HAP-1 (cell line): ENCODE results near the gene SLFN5.
"Not testable (repeated sequence)": the region's sequence is repeated elsewhere in the genome, so short reads cannot be mapped to it uniquely, and the experiment has no call there.

Experiments
- DNase-seq, 2 experiments: peaks; one replicate each; pipeline ENCODE4 v3.0.0-alpha.2; 2016 to 2020; ENCODE audit warnings: low spot score in 2 of 2
- H3K27me3 ChIP-seq: fragments of 250-450 bp; sonication (Bioruptor Pico); 2 replicates; pipeline ENCODE4 v1.5.1; 2020; ENCODE audit warnings: low read depth, mild to moderate bottlenecking, moderate library complexity
- H3K36me3 ChIP-seq: fragments of 250-450 bp; sonication (Bioruptor Pico); replicated peaks from 2 replicates; pipeline ENCODE4 v1.5.1; 2020; ENCODE audit warnings: mild to moderate bottlenecking
- H3K4me1 ChIP-seq: fragments of 250-450 bp; sonication (Bioruptor Pico); 2 replicates; pipeline ENCODE4 v1.5.1; 2020; ENCODE audit warnings: mild to moderate bottlenecking
- H3K4me3 ChIP-seq: fragments of 250-450 bp; sonication (Bioruptor Pico); 2 replicates; pipeline ENCODE4 v1.5.1; 2020; ENCODE audit warnings: mild to moderate bottlenecking, moderate library complexity
- H3K9me3 ChIP-seq: fragments of 250-450 bp; sonication (Bioruptor Pico); 2 replicates; pipeline ENCODE4 v1.5.1; 2020; ENCODE audit warnings: mild to moderate bottlenecking, moderate library complexity
- in situ Hi-C: fragments of 300-500 bp; cut with MboI; formaldehyde crosslinking; loops from 3 replicates; pipeline ENCODE4 v1.14.3; 2020; ENCODE audit warnings: low sequenced_read_pairs, inconsistent platforms, mixed read lengths

Gene SLFN5

DNA sequence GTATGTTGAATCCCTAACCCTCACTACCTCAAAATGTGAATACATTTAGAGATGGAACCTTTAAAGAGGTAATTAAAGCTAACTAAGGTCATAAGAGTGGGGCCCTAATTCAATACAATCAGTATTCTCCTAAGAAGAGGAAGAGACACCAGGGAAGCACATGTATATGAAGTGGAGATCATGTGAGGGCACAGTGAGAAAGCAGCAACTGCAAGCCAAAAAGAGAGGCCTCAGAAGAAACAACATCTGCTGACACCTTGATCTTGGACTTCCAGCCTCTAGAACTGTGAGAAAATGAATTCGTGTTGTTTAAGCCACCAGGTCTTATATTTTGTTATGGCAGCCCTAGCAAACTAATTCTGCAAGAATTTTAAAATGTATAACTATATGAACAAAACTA lies 13.2 kb upstream of the SLFN5 start:
- no peak overlapping the region for H3K4me3 ChIP-seq
- no peak for DNase-seq

DNA sequence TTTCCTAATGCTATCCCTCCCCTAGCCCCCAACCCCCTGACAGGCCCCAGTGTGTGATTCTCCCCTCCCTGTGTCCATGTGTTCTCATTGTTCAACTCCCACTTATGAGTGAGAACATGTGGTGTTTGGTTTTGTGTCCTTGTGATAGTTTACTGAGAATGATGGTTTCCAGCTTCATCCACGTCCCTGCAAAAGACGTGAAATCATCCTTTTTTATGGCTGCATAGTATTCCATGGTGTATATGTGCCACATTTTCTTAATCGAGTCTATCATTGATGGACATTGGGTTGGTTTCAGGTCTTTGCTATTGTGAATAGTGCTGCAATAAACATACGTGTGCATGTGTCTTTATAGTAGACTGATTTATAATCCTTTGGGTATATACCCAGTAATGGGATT lies 8.6 kb upstream of the SLFN5 start:
- in situ Hi-C loops = not testable (repeated sequence)

More for the DNA sequence above, 13.2 kb upstream of the SLFN5 start:
- H3K36me3 ChIP-seq = no peaks in the 10 kb centered on the region
- no peaks in the 10 kb centered on the region for H3K9me3 ChIP-seq
- no peaks in the 10 kb centered on the region for H3K4me1 ChIP-seq
- peaks cover 11% of the 10 kb centered on the region for H3K27me3 ChIP-seq
- in situ Hi-C loops = no loop called here

DNA sequence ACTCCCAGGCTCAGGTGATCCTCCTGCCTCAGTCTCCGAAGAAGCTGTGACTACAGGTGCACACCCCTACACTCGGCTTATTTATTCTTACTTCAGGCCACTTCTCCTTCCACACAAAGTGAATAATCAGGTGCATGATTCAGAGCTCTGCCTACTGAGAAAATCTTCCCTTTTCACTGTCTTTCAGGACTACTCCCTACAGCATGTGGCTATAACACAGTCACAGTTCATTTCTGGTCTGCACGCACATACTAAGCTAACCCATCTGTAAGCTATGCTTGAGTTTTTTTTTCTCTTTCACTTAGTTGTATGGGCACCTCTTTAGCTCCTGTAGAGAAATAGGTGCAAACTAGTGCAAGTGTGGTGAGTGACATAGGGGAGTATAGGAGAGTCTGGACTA lies 7.6 kb upstream of the SLFN5 start:
- DNase-seq = no peak
- Histone ChIP-seq H3K4me1 (no peaks in the 10 kb centered on the region), H3K36me3 (no peaks in the 10 kb centered on the region), H3K9me3 (no peaks in the 10 kb centered on the region), H3K4me3 (no peak overlapping the region), H3K27me3 (peaks cover 9% of the 10 kb centered on the region; the same call in 1 of the 2 replicates)
- in situ Hi-C loops = no loop called here

More for the DNA sequence above, 8.6 kb upstream of the SLFN5 start:
- not testable (repeated sequence) for H3K9me3 ChIP-seq, H3K4me1 ChIP-seq, H3K36me3 ChIP-seq, DNase-seq, H3K27me3 ChIP-seq, H3K4me3 ChIP-seq

DNA sequence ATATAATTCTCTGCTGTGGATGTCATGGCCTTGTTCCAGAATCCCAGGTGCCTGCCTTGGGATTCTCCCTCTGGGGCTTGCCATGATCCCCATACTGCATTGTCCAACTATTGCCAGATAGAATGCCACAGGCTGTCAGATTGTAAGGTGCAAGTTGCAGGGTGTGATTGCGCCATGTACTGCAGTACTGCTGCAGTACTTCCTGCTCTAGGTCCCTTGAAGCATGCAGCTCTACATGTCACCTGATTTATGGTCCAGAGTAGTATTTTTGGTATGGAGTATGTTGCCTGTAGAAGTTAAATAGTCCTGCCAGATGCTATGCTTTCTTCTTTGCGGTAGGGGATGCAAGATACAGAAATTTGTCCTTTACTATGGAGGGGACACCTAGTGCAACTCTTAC lies 7.0 kb upstream of the SLFN5 start:
- Histone ChIP-seq H3K4me1 (no peaks in the 10 kb centered on the region), H3K4me3 (no peak overlapping the region), H3K36me3 (no peaks in the 10 kb centered on the region), H3K9me3 (no peaks in the 10 kb centered on the region), H3K27me3 (peaks cover 9% of the 10 kb centered on the region; the same call in 1 of the 2 replicates)
- DNase-seq = no peak
- in situ Hi-C loops = no loop called here

DNA sequence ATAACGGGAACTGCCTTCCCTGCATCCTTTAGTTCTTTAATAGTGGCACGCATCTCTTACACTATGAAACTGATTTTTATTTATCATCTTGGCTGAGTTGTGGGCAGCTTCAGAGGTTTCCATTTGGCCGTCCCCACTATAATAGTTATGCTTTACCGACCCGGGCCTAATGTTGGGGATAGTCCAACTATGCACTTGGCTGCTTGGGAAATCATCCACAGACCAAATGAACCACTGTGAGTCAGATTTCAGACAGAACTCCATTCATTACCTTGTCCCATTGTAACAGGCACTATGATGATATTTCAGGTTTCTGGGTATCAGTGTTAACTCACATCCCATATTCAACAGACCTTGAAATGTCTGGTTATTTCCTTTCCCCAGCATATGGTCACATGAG lies 6.1 kb upstream of the SLFN5 start:
- no peak for DNase-seq
- Histone ChIP-seq H3K36me3 (no peaks in the 10 kb centered on the region), H3K4me1 (no peaks in the 10 kb centered on the region), H3K27me3 (peaks cover 4% of the 10 kb centered on the region; the same call in 1 of the 2 replicates), H3K9me3 (no peaks in the 10 kb centered on the region), H3K4me3 (no peak overlapping the region)
- in situ Hi-C loops = no loop called here

DNA sequence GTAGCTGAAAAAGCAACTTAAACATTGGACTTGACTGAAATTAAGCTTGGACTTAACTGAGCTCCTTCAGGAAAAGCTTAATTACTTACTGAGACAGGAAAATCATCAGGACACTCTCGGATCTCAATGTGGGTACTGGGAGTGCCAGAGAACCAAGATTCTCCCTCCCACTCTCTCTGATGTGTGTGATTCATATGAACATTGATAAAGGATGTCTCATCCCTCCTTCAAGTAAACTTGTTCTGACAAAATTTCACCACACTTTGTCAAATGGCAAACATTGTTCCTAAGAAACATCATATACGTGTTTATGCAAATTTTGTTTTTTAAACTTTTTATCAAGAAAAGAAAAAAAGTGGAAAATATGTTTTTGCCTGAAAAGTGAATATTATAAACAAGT lies 4.1 kb upstream of the SLFN5 start:
- H3K36me3 ChIP-seq = no peaks in the 10 kb centered on the region
- peaks cover 4% of the 10 kb centered on the region for H3K4me1 ChIP-seq
- H3K27me3 ChIP-seq = 0 out of 2 replicates have a peak, but pooled peaks cover 2% of the 10 kb centered on the region
- DNase-seq = no peak
- no peaks in the 10 kb centered on the region for H3K9me3 ChIP-seq
- H3K4me3 ChIP-seq = no peak overlapping the region
- in situ Hi-C loops = no loop called here

DNA sequence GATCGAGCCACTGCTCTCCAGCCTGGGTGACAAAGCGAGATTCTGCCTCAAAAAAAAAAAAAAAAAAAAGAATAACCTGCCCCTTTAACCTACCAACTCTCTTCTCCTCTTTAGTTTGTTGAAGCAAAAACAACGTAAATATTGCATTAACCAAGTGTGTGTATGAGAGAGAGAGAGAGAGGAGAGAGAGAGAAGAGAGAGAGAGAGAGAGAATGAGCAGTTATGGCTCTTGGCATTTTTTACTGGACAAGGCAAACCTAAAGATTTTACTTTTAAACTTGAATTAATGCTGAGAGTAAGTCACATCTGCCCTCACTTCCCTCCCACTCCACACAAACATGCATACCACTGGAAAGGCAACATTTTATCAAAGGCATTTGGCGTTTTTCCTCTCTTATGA lies 3.0 kb upstream of the SLFN5 start:
- in situ Hi-C loops = loop anchor here (5.0 kb wide), 1 partner anchor 98 kb away; the partner anchor contains the start of gene NLE1
- Histone ChIP-seq H3K4me3 (no peak overlapping the region), H3K27me3 (0 out of 2 replicates have a peak, but pooled peaks cover 2% of the 10 kb centered on the region), H3K9me3 (no peaks in the 10 kb centered on the region), H3K36me3 (no peaks in the 10 kb centered on the region), H3K4me1 (peaks cover 12% of the 10 kb centered on the region)
- no peak for DNase-seq

DNA sequence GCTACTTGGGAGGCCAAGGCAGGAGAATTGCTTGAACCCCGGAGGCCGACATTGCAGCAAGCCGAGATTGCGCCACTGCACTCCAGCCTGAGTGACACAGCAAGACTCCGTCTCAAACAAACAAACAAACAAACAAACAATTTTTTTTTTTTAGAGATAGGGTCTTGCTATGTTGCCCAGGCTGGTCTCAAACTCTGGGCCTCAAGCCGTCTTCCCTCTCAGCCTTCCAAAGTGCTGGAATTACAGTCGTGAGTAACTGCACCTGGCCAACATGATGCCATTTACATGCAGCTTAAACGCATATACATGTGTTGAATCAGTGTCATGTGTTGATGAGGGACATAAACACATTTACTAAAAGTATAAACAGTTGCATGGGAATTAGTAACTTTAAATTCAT lies 2.0 kb upstream of the SLFN5 start:
- H3K36me3 ChIP-seq = no peaks in the 10 kb centered on the region
- no peak overlapping the region for H3K4me3 ChIP-seq
- in situ Hi-C loops = loop anchor here (5.0 kb wide), 1 partner anchor 99 kb away; the partner anchor contains the start of gene NLE1
- no peak for DNase-seq
- no peaks in the 10 kb centered on the region for H3K9me3 ChIP-seq
- 0 out of 2 replicates have a peak, but pooled peaks cover 2% of the 10 kb centered on the region for H3K27me3 ChIP-seq
- peaks cover 13% of the 10 kb centered on the region for H3K4me1 ChIP-seq

DNA sequence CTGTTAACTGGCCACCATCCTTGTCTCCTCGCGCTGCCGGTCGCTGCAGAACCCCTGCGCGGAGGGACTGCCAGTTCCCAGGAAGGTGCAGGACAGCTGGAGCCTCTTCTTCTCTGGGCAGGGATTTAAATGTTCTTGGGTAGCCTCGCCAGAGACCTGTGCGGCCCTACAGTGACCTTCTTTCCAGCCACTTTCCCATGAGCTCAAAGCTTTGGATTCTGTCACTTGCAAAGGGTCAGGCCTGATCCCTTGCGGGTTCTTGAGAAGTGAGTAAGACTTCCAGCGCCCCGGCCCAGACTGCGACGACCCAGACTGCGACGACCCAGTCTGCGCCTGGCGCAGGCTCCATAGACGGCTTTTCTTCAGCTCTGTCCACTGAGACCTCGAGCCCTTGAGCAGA lies 1.4 kb upstream of the SLFN5 start:
- Histone ChIP-seq H3K4me1 (peaks cover 13% of the 10 kb centered on the region), H3K9me3 (no peaks in the 10 kb centered on the region), H3K4me3 (no peak overlapping the region; the same call in 1 of the 2 replicates), H3K27me3 (0 out of 2 replicates have a peak, but pooled peaks cover under 1% of the 10 kb centered on the region), H3K36me3 (no peaks in the 10 kb centered on the region)
- no peak for DNase-seq
- in situ Hi-C loops = loop anchor here (5.0 kb wide), 1 partner anchor 99 kb away; the partner anchor contains the start of gene NLE1

DNA sequence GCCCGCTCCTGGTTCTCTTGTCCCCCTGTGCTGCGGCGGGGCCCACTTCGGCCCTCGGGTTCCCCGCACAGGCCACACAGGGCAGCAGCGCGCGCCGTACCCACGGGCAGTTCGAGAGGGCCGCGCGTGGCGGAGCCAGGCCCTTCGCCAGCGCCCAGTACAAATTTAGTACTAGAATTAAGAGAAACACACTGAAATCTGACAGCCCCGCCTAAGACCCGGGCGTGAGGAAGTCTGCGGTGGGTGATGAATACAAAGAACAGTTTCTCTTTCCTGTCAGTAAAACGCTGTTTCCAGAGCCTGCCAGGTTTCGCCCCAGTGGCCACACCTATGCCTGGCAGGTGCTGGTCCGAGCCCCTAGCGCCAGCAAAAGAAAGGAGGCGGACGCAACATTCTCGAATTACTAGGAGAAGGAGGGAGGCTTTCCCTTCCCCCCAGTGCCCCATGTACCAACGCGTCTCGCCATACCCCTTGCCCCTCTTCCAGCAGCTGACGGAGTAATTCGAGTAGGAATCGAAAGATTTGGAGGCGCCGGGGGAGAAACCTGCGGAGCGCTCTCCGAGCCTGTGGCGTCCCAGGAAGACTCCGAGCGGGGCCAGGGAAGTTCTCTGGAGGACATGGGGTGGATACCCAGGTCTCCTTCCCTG lies 591 bp upstream of the SLFN5 start:
- Histone ChIP-seq H3K27me3 (no peaks in the 10 kb centered on the region), H3K36me3 (no peaks in the 10 kb centered on the region), H3K4me3 (peak overlapping the region; percentile 52), H3K4me1 (peaks cover 13% of the 10 kb centered on the region), H3K9me3 (no peaks in the 10 kb centered on the region)
- in situ Hi-C loops = loop anchor here (5.0 kb wide), 1 partner anchor 100 kb away; the partner anchor contains the start of gene NLE1
- DNase-seq = peak; percentile 45 to 77

DNA sequence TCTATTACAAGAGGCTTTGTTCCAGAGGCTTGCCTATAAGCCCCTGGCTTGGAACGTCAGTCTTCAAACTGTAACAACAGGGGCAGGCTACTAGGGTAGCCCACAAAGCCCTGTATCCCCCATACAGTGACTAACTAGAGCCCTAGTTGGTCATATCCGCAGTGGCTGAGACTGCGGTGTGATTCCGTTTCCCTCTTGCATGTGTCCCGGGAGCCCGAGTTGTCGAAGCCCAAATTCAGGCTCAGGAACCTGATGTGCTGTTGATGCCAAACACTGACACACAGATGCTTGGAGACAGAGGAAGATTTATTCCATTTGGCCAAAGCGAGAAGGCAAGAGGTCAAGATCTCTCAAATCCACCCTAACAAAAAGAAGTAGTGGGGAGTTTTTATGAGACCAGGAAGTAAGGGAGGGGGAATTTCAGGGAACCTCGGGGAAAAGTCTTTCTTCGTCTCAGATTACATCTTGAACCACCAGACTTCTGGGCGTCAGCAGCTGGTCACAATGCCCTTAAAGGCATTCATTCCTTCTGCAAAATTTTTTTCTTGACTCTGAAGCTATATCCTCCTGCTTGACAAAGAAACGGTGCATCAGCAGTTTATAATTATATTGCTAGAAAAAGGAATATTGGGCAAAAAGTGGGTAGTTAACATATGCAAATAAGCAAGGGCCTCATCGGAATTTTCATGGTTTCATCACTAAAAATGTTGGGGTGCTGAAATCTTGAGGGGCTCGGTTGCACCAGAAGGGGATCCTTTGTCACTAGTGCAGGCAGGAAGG lies 879 bp downstream of the SLFN5 start:
- H3K9me3 ChIP-seq = no peaks in the 10 kb centered on the region
- in situ Hi-C loops = loop anchor here (5.0 kb wide), 1 partner anchor 101 kb away; the partner anchor contains the start of gene NLE1
- H3K4me1 ChIP-seq = peaks cover 13% of the 10 kb centered on the region
- no peaks in the 10 kb centered on the region for H3K27me3 ChIP-seq
- peak; percentile 24 to 40 for DNase-seq
- H3K4me3 ChIP-seq = peak overlapping the region; percentile 52
- no peaks in the 10 kb centered on the region for H3K36me3 ChIP-seq

DNA sequence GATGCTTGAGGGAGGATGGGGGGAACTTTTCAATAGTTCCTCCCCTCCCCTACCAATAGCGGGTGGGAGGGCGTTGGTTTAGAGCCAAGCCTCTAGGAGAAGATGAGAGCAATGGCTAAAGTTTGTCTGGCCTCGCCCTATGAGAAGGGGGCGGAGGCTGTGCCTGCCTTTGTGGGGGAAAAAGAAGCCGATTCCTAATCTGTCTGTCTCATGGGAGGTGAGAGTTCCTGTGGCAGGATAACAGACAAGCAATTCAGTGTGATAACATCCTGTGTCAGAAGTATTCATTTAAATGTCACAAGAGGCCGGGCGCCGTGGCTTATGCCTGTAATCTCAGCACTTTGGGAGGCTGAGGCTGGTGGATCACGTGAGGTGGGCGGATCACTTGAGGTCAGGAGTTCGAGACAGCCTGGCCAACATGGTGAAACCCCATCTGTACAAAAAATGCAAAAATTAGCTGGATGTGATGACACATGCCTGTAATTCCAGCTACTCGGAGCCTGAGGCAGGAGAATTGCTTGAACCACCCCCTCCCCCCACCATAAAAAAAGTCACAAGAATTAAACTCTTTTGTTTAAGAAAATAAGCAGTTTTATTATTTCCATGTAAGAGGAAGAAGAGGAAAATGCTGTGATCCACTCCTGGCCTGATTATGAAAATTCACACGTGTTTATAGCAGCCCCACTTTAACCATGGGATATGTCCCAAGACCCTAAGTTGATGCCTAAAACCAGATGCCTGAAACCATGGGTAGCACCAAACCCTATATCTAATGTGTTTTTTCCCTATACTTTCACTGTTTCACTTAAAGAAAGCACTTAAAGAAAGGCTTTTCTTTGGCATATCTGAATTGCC lies 1.7 kb downstream of the SLFN5 start:
- Histone ChIP-seq H3K36me3 (no peaks in the 10 kb centered on the region), H3K9me3 (no peaks in the 10 kb centered on the region), H3K27me3 (no peaks in the 10 kb centered on the region), H3K4me1 (peaks cover 13% of the 10 kb centered on the region), H3K4me3 (peak overlapping the region; percentile 52)
- in situ Hi-C loops = loop anchor here (5.0 kb wide), 1 partner anchor 102 kb away; the partner anchor contains the start of gene NLE1
- DNase-seq = peak; percentile 65 to 78

DNA sequence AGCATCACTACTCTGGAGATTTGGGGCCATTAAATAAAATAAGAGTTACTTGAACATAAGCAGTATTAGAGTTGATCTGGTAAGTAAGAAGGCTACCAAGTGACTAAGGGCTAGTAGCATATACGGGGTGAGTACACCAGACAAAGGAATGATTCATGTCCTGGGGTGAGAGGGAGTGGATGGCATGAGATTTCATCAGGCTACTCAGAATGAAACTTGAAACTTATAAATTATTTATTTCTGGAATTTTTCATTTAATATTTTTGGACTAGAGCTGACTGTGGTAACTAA lies 2.3 kb downstream of the SLFN5 start:
- in situ Hi-C loops = no loop called here
- Histone ChIP-seq H3K36me3 (no peaks in the 10 kb centered on the region), H3K4me1 (peaks cover 13% of the 10 kb centered on the region), H3K27me3 (no peaks in the 10 kb centered on the region), H3K4me3 (no peak overlapping the region), H3K9me3 (no peaks in the 10 kb centered on the region)
- no peak for DNase-seq
